Measurements from ENCODE around the gene TMEM175.
A peak's percentile ranks its signal among the peaks of the same experiment; 100 is the strongest.
"Not testable (repeated sequence)": the region's sequence is repeated elsewhere in the genome, so short reads cannot be mapped to it uniquely, and the experiment has no call there.

Gene TMEM175

GRCh38 chr4:996030-996996, 64.1 kb downstream of the TMEM175 start:
- Histone ChIP-seq H3K36me3 (ENCODE audit: insufficient read depth, low read length) (no peaks in the 10 kb centered on the region), H3K79me2 (ENCODE audit: control insufficient read depth, insufficient read depth, low read length, unreplicated experiment) (no peaks in the 10 kb centered on the region), H3K4me1 (ENCODE audit: control insufficient read depth, insufficient read depth, low read length, unreplicated experiment) (peaks cover 17% of the 10 kb centered on the region), H2AFZ (ENCODE audit: low read length, unreplicated experiment) (no peak overlapping the region), H3K27ac (ENCODE audit: low read depth, low read length) (no peak overlapping the region), H3K27me3 (ENCODE audit: insufficient read depth, low read length) (peaks cover 21% of the 10 kb centered on the region), H3K4me3 (ENCODE audit: low read depth, low read length) (no peak overlapping the region)

- Histone ChIP-seq H3K27ac (ENCODE audit: low read depth, low read length) (no peak overlapping the region), H3K27me3 (ENCODE audit: insufficient read depth, low read length) (peaks cover 28% of the 10 kb centered on the region), H3K4me3 (ENCODE audit: low read depth, low read length) (no peak overlapping the region), H3K79me2 (ENCODE audit: control insufficient read depth, insufficient read depth, low read length, unreplicated experiment) (no peaks in the 10 kb centered on the region), H3K36me3 (ENCODE audit: insufficient read depth, low read length) (no peaks in the 10 kb centered on the region), H2AFZ (ENCODE audit: low read length, unreplicated experiment) (no peak overlapping the region), H3K4me1 (ENCODE audit: control insufficient read depth, insufficient read depth, low read length, unreplicated experiment) (peaks cover 17% of the 10 kb centered on the region)
Measured at GRCh38 chr4:996997-997374, 64.7 kb downstream of the TMEM175 start.

DNA sequence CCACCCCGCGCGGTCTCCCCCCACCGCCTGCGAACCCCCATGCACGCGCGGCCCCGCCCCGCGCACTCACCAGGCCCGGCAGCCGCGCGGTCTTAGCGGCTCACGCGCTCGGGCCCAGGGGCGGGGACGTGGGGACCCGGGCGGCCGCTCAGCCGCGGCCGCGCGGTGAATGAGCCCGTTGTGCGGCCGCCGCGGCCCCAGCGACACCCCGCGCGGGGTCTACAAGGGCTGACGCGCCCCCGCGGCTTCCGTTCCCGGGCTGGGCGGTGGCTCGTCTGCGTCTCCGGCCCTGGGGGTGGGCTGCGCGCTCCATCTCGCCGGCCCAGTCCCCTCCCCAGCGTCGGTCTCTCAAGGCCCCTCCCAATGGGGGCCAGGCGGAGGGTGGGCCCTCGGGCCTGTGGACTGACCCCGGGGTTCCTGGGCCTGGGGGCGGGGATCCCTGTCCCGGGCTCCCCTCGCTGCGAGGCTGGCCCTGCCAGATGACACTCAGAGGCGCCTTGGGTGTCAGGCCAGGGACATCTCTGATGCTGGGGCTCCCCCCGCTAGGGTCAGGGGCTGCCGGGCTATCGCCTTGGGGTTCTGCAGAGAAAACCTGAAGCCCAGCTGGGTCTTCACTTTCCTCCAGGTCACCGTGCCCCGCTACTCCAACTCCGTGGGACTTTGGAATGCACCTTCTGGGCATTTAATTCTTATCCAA, 65.3 kb downstream of the TMEM175 start:
- H3K4me1 ChIP-seq (ENCODE audit: control insufficient read depth, insufficient read depth, low read length, unreplicated experiment): peaks cover 12% of the 10 kb centered on the region
- H3K27ac ChIP-seq (ENCODE audit: low read depth, low read length): no peak overlapping the region
- H3K36me3 ChIP-seq (ENCODE audit: insufficient read depth, low read length): no peaks in the 10 kb centered on the region
- H2AFZ ChIP-seq (ENCODE audit: low read length, unreplicated experiment): no peak overlapping the region
- peaks cover 33% of the 10 kb centered on the region for H3K27me3 ChIP-seq (ENCODE audit: insufficient read depth, low read length)
- H3K4me3 ChIP-seq (ENCODE audit: low read depth, low read length): peak overlapping the region; percentile 76
- no peaks in the 10 kb centered on the region for H3K79me2 ChIP-seq (ENCODE audit: control insufficient read depth, insufficient read depth, low read length, unreplicated experiment)

GRCh38 chr4:998096-998691, 65.9 kb downstream of the TMEM175 start:
- H3K27ac ChIP-seq (ENCODE audit: low read depth, low read length): no peak overlapping the region
- H3K4me3 ChIP-seq (ENCODE audit: low read depth, low read length): peak overlapping the region; percentile 76; the same call in 1 of the 2 replicates
- H3K27me3 ChIP-seq (ENCODE audit: insufficient read depth, low read length): peaks cover 40% of the 10 kb centered on the region
- peaks cover 7% of the 10 kb centered on the region for H3K4me1 ChIP-seq (ENCODE audit: control insufficient read depth, insufficient read depth, low read length, unreplicated experiment)
- H3K36me3 ChIP-seq (ENCODE audit: insufficient read depth, low read length): no peaks in the 10 kb centered on the region
- H2AFZ ChIP-seq (ENCODE audit: low read length, unreplicated experiment): no peak overlapping the region
- no peaks in the 10 kb centered on the region for H3K79me2 ChIP-seq (ENCODE audit: control insufficient read depth, insufficient read depth, low read length, unreplicated experiment)

- H3K4me1 ChIP-seq (ENCODE audit: control insufficient read depth, insufficient read depth, low read length, unreplicated experiment); H2AFZ ChIP-seq (ENCODE audit: low read length, unreplicated experiment); H3K4me3 ChIP-seq (ENCODE audit: low read depth, low read length); H3K36me3 ChIP-seq (ENCODE audit: insufficient read depth, low read length); H3K27ac ChIP-seq (ENCODE audit: low read depth, low read length); H3K79me2 ChIP-seq (ENCODE audit: control insufficient read depth, insufficient read depth, low read length, unreplicated experiment): not testable (repeated sequence)
- peaks cover 48% of the 10 kb centered on the region for H3K27me3 ChIP-seq (ENCODE audit: insufficient read depth, low read length)
Measured at GRCh38 chr4:999240-999863, 67.1 kb downstream of the TMEM175 start.

DNA sequence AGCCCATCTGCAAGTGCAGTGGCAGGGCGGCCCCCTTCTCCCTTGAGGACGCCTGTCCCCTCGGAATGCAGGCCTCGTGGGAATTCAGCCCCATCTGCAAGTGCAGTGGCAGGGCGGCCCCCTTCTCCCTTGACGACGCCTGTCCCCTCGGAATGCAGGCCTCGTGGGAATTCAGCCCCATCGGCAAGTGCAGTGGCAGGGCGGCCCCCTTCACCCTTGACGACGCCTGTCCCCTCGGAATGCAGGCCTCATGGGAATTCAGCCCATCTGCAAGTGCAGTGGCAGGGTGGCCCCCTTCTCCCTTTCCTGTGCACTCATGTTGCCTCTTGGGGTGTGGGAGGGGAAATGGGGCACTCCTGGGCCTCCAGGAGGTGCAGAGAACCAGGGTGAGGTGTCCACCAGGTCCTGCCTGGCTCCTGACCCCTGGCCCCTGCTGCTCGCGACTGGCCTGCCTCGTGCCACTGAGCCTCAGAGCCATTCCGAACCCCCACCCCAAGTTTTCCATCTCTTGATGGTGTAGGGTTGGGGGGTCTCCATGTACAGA, 67.7 kb downstream of the TMEM175 start:
- Histone ChIP-seq H3K27me3 (ENCODE audit: insufficient read depth, low read length) (peaks cover 48% of the 10 kb centered on the region), H3K4me3 (ENCODE audit: low read depth, low read length) (no peak overlapping the region), H3K36me3 (ENCODE audit: insufficient read depth, low read length) (no peaks in the 10 kb centered on the region), H3K4me1 (ENCODE audit: control insufficient read depth, insufficient read depth, low read length, unreplicated experiment) (peaks cover 7% of the 10 kb centered on the region), H3K79me2 (ENCODE audit: control insufficient read depth, insufficient read depth, low read length, unreplicated experiment) (no peaks in the 10 kb centered on the region), H2AFZ (ENCODE audit: low read length, unreplicated experiment) (no peak overlapping the region), H3K27ac (ENCODE audit: low read depth, low read length) (no peak overlapping the region)

DNA sequence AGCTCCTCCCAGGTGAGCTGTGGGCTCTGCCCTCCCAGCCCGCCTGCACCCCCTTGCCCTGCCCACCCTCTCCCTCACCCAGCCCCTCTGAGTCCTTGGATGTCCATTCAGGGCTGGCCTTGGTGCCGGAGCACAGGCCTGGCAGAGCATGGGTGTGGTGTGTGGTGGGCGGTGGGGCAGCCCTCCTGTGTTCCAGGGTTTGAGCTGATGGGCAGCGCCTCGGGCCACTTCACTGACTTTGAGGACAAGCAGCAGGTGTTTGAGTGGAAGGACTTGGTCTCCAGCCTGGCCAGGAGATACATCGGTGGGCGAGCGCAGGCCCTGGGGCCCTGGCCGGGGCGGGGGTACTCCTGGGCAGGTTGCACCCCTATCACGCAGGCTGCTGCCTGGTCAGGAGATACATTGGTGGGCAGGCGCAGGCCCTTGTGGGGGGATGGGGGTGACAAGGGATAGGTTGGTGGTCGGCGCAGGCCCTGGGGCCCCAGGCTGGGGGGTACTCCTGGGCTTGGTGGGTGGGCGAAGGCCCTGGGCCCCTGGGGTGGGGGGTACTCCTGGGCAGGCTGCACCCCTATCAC, 68.5 kb downstream of the TMEM175 start:
- Histone ChIP-seq H3K27ac (ENCODE audit: low read depth, low read length) (no peak overlapping the region), H3K4me1 (ENCODE audit: control insufficient read depth, insufficient read depth, low read length, unreplicated experiment) (peaks cover 7% of the 10 kb centered on the region), H3K36me3 (ENCODE audit: insufficient read depth, low read length) (no peaks in the 10 kb centered on the region), H2AFZ (ENCODE audit: low read length, unreplicated experiment) (no peak overlapping the region), H3K4me3 (ENCODE audit: low read depth, low read length) (no peak overlapping the region), H3K27me3 (ENCODE audit: insufficient read depth, low read length) (peaks cover 52% of the 10 kb centered on the region), H3K79me2 (ENCODE audit: control insufficient read depth, insufficient read depth, low read length, unreplicated experiment) (no peaks in the 10 kb centered on the region)

DNA sequence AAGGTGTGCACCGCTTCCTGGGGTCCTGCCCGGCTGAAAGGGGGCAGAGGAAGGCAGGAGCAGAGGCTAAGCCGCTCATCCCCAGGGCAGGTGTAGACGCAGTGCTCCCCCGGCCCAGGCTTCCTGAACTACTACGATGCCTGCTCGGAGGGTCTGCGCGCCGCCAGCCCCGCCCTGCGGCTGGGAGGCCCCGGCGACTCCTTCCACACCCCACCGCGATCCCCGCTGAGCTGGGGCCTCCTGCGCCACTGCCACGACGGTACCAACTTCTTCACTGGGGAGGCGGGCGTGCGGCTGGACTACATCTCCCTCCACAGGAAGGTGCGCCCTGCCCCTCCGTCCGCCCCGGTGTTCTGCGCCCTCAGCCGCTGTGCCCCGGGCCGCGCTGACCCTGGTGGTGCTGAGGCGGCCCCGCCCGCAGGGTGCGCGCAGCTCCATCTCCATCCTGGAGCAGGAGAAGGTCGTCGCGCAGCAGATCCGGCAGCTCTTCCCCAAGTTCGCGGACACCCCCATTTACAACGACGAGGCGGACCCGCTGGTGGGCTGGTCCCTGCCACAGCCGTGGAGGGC, 69.4 kb downstream of the TMEM175 start:
- no peak overlapping the region for H3K4me3 ChIP-seq (ENCODE audit: low read depth, low read length)
- no peak overlapping the region for H3K27ac ChIP-seq (ENCODE audit: low read depth, low read length)
- no peaks in the 10 kb centered on the region for H3K36me3 ChIP-seq (ENCODE audit: insufficient read depth, low read length)
- no peaks in the 10 kb centered on the region for H3K79me2 ChIP-seq (ENCODE audit: control insufficient read depth, insufficient read depth, low read length, unreplicated experiment)
- peaks cover 7% of the 10 kb centered on the region for H3K4me1 ChIP-seq (ENCODE audit: control insufficient read depth, insufficient read depth, low read length, unreplicated experiment)
- no peak overlapping the region for H2AFZ ChIP-seq (ENCODE audit: low read length, unreplicated experiment)
- H3K27me3 ChIP-seq (ENCODE audit: insufficient read depth, low read length): peaks cover 53% of the 10 kb centered on the region

DNA sequence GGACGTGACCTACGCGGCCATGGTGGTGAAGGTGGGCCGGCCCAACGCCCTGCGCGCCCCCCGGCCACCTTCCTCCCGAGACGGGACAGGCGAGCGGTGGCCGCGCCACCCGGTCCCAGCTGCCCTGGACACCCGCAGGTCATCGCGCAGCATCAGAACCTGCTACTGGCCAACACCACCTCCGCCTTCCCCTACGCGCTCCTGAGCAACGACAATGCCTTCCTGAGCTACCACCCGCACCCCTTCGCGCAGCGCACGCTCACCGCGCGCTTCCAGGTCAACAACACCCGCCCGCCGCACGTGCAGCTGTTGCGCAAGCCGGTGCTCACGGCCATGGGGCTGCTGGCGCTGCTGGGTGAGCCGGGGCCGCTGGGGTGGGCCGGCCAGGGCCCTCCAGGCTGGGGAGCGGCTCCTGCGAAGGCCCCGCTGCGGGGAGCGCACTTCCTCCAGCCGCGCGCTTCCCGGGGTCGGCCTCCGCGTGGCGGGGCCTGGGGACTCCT, 69.9 kb downstream of the TMEM175 start:
- H3K4me1 ChIP-seq (ENCODE audit: control insufficient read depth, insufficient read depth, low read length, unreplicated experiment): peaks cover 7% of the 10 kb centered on the region
- no peak overlapping the region for H2AFZ ChIP-seq (ENCODE audit: low read length, unreplicated experiment)
- no peaks in the 10 kb centered on the region for H3K36me3 ChIP-seq (ENCODE audit: insufficient read depth, low read length)
- H3K79me2 ChIP-seq (ENCODE audit: control insufficient read depth, insufficient read depth, low read length, unreplicated experiment): no peaks in the 10 kb centered on the region
- peaks cover 53% of the 10 kb centered on the region for H3K27me3 ChIP-seq (ENCODE audit: insufficient read depth, low read length)
- H3K27ac ChIP-seq (ENCODE audit: low read depth, low read length): no peak overlapping the region
- no peak overlapping the region; the same call in 1 of the 2 replicates for H3K4me3 ChIP-seq (ENCODE audit: low read depth, low read length)
